Stomach (tissue), 9 donors: ENCODE data around the gene SELE. TPM values are rescaled to one million over a fixed set of nuclear protein-coding genes. Genes with fewer than 3 reads are reported as not detected.
"Not testable (repeated sequence)": the region's sequence is repeated elsewhere in the genome, so short reads cannot be mapped to it uniquely, and the experiment has no call there.

Source experiments
- DNase-seq, 2 donors: peaks; one replicate each; pipeline versions ENCODE4 v3.0.0 to v3.0.0-alpha.2; 2013 to 2019
- H3K27ac ChIP-seq, 5 donors: fragments of 200-600 bp in 4 of 5; sonication (generic) in 4 of 5; one replicate each; pipeline ENCODE4 v1.5.1; 2013 to 2019; ENCODE audit warnings: mild to moderate bottlenecking in 1 of 5, moderate library complexity in 1 of 5
- H3K27me3 ChIP-seq, 3 donors: fragments of 200-600 bp; sonication (generic); one replicate each; pipeline ENCODE4 v1.5.1; 2017 to 2019; ENCODE audit warnings: mixed run types in 1 of 3
- H3K36me3 ChIP-seq, 4 donors: fragments of 200-600 bp; sonication (generic); 1 replicate in 3 of 4; 2 replicates in 1 of 4; pipeline ENCODE4 v1.5.1; 2016 to 2019
- H3K4me1 ChIP-seq, 4 donors: fragments of 200-600 bp; sonication (generic); one replicate each; pipeline ENCODE4 v1.5.1; 2016 to 2019
- H3K4me3 ChIP-seq, 4 donors: fragments of 200-600 bp; sonication (generic) in 3 of 4; one replicate each; pipeline ENCODE4 v1.5.1; 2016 to 2019; ENCODE audit warnings: mild to moderate bottlenecking in 1 of 4
- H3K9me3 ChIP-seq, 4 donors: fragments of 200-600 bp; sonication (generic); one replicate each; pipeline ENCODE4 v1.5.1; 2016 to 2019
- EP300 ChIP-seq: sonication (generic); formaldehyde crosslinking; IDR thresholded peaks from one replicate; pipeline ENCODE4 v1.6.1; 2017; ENCODE audit warnings: antibody characterized with exemption
- POLR2A ChIP-seq, 4 donors: fragments of 450-650 bp; IDR thresholded peaks; one replicate each; pipeline ENCODE4 v1.6.1; 2016; ENCODE audit warnings: antibody characterized with exemption in 4 of 4, control low read depth in 2 of 4, mild to moderate bottlenecking in 1 of 4, moderate library complexity in 1 of 4
- POLR2AphosphoS5 ChIP-seq, 3 donors: sonication (generic); formaldehyde crosslinking; IDR thresholded peaks; one replicate each; pipeline ENCODE4 v1.6.1; 2016; ENCODE audit warnings: antibody characterized with exemption in 3 of 3
- WGBS, 5 donors: extraction: QIAGEN DNeasy Blood & Tissue Kit in 3 of 5; methylation state at CpG; one replicate each; pipeline versions ENCODE4 v1.1.5 to v1.1.7; 2013 to 2018; 5-methylcytosine and 5-hydroxymethylcytosine counted together
- intact Hi-C: fragments of 100-400 bp; cut with DNase I; formaldehyde crosslinking; loops from one replicate; pipeline ENCODE4 v1.15.1; 2023; ENCODE audit warnings: low total_unique reads
- polyA plus RNA-seq, 3 donors: library from polyadenylated mRNA; stranded (reverse); fragments of 200-250 nt; gene quantifications; one replicate each; pipeline ENCODE4 v1.2.3, GENCODE V29; 2013
- total RNA-seq, 5 donors: library from RNA; depleted of rRNA; stranded (reverse); fragments of >200 nt; gene quantifications; one replicate each; pipeline versions ENCODE4 v1.1.0 to v1.2.3, GENCODE V29; 2014 to 2016
- TF ChIP-seq, protein P1 (sequence below), 7 experiments: fragments of 450-650 bp in 4 of 7; fragments of 200-600 bp in 3 of 7; sonication (generic) in 3 of 7; IDR thresholded peaks; one replicate each; pipeline ENCODE4 v1.5.1; 2016 to 2019; ENCODE audit warnings: antibody characterized with exemption in 7 of 7, control low read depth in 2 of 7, mild to moderate bottlenecking in 1 of 7
- donor health status: healthy with polysubstance abuse.
- donor health status: Bipolar disorder and iron deficiency.
- donor health status: healthy.

Gene SELE
- total and polyA plus RNA-seq, 8 donors: 0.29 to 0.87 (median 0.50) TPM; not detected in 2

DNA sequence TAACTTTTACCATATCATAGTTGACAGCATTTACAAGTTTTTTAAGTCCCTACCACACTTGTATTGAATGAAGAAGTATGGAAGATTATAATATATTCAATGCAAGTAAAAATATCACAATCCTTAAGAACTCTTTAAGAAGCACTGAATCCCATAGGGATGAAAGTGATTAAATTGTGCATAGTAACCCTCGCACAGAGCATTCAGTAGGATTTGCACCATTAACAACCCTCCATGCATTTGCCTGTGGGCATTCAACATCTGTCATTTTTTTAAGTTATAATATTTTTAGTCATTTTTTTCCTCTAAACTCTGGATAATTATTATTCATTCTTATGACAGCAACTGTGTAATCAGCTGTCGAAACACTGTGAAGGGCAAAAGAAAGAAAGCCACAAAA lies 10.1 kb downstream of the SELE start:
- WGBS, 5 donors: 81 to 90% (median 89%) methylated on average over 2 of the region's 2 CpGs

DNA sequence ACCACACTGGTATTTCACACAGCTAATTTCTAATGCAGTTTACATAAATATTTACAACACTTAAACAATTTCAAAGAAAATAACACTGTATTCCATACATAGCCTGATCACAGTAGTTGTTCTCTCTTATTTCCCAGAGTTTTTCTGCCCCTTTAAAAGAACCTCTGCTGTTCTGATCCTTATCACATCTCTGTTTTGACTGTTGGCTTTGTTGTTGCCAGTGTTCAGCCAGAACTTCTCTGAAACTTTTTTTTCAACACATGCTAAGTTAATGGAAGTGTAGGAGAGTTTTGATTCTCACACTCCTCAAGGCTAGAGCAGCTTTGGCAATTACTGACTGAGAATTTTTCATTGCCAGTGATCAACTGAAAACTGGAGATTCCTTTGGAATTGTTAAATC lies 11.1 kb downstream of the SELE start:
- intact Hi-C loops: no loop called here
- TF ChIP-seq POLR2AphosphoS5 (IDR thresholded peaks at IDR 0.05) (no peak), EP300 (no peak), POLR2A (IDR thresholded peaks at IDR 0.05) (no peak)
- TF ChIP-seq, protein P1, sequence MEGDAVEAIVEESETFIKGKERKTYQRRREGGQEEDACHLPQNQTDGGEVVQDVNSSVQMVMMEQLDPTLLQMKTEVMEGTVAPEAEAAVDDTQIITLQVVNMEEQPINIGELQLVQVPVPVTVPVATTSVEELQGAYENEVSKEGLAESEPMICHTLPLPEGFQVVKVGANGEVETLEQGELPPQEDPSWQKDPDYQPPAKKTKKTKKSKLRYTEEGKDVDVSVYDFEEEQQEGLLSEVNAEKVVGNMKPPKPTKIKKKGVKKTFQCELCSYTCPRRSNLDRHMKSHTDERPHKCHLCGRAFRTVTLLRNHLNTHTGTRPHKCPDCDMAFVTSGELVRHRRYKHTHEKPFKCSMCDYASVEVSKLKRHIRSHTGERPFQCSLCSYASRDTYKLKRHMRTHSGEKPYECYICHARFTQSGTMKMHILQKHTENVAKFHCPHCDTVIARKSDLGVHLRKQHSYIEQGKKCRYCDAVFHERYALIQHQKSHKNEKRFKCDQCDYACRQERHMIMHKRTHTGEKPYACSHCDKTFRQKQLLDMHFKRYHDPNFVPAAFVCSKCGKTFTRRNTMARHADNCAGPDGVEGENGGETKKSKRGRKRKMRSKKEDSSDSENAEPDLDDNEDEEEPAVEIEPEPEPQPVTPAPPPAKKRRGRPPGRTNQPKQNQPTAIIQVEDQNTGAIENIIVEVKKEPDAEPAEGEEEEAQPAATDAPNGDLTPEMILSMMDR (IDR thresholded peaks at IDR 0.05): no peak
- no peak overlapping the region for H3K27ac ChIP-seq

More for the DNA sequence above, 10.1 kb downstream of the SELE start:
- H3K4me1 ChIP-seq: no peaks in the 10 kb centered on the region
- no peaks in the 10 kb centered on the region for H3K9me3 ChIP-seq
- TF ChIP-seq EP300 (no peak), POLR2AphosphoS5 (IDR thresholded peaks at IDR 0.05) (no peak), POLR2A (IDR thresholded peaks at IDR 0.05) (no peak)
- TF ChIP-seq, protein P1 (IDR thresholded peaks at IDR 0.05): no peak
- no peaks in the 10 kb centered on the region for H3K36me3 ChIP-seq
- no peaks in the 10 kb centered on the region for H3K27me3 ChIP-seq
- H3K4me3 ChIP-seq: no peak overlapping the region
- no peak overlapping the region for H3K27ac ChIP-seq
- intact Hi-C loops: no loop called here
- no peak for DNase-seq

GRCh38 chr1:169715100-169715499 lies 18.8 kb downstream of the SELE start:
- H3K27ac ChIP-seq, H3K27me3 ChIP-seq, H3K4me3 ChIP-seq, DNase-seq, H3K36me3 ChIP-seq, intact Hi-C loops: not testable (repeated sequence)
- 63 to 90% (median 83%) methylated on average over 2 of the region's 2 CpGs for WGBS, 5 donors
- Histone ChIP-seq H3K9me3 (peaks cover 0 to 13% (median 6%) of the 10 kb centered on the region in 4 donors), H3K4me1 (peaks cover 0 to 11% (median 9%) of the 10 kb centered on the region in 4 donors)

More for the DNA sequence above, 11.1 kb downstream of the SELE start:
- Histone ChIP-seq H3K4me1 (no peaks in the 10 kb centered on the region), H3K27me3 (no peaks in the 10 kb centered on the region), H3K4me3 (no peak overlapping the region), H3K9me3 (no peaks in the 10 kb centered on the region), H3K36me3 (no peaks in the 10 kb centered on the region)
- DNase-seq: no peak

- H3K4me3 ChIP-seq, DNase-seq, H3K27me3 ChIP-seq, intact Hi-C loops, H3K36me3 ChIP-seq, H3K27ac ChIP-seq: not testable (repeated sequence)
- 80 to 86% (median 84%) methylated on average over 5 of the region's 5 CpGs for WGBS, 5 donors
- peaks cover 0 to 13% (median 6%) of the 10 kb centered on the region in 4 donors for H3K9me3 ChIP-seq
- peaks cover 0 to 11% (median 9%) of the 10 kb centered on the region in 4 donors for H3K4me1 ChIP-seq
These were observed 20.8 kb downstream of the SELE start for GRCh38 chr1:169713090-169713489.

DNA sequence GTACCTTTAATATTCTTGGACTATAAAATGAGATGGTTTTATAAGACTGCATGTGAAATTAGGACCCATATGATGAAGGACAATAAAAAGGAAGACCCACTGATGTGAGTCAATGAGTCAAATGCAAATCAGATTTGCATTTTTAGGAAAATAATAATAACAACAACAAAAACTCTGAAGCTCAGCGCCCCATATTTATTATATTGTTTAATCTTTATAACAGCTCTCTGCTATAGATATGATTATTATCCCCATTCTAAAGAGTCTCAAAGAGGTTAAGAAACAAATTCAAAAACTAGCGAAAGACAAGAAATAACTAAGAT lies 21.6 kb downstream of the SELE start:
- WGBS, 5 donors: 90 to 95% (median 91%) methylated on average over 2 of the region's 2 CpGs
- no peak for DNase-seq
- H3K36me3 ChIP-seq: no peaks in the 10 kb centered on the region
- no peaks in the 10 kb centered on the region for H3K27me3 ChIP-seq
- peaks cover 0 to 11% (median 9%) of the 10 kb centered on the region in 4 donors for H3K4me1 ChIP-seq
- H3K4me3 ChIP-seq: peak overlapping the region in 1 of 4 donors; percentile 35
- TF ChIP-seq, protein P1 (IDR thresholded peaks at IDR 0.05): no peak
- no peak for TF ChIP-seq POLR2AphosphoS5 (IDR thresholded peaks at IDR 0.05)
- TF ChIP-seq EP300: no peak
- no peak for TF ChIP-seq POLR2A (IDR thresholded peaks at IDR 0.05)
- intact Hi-C loops: no loop called here
- no peak overlapping the region for H3K27ac ChIP-seq
- H3K9me3 ChIP-seq: peaks cover 0 to 13% (median 6%) of the 10 kb centered on the region in 4 donors
